ENCODE data around the gene NWD2. TPM values are rescaled to one million over a fixed set of nuclear protein-coding genes. Genes with fewer than 3 reads are reported as not detected.
"Not testable (repeated sequence)": the region's sequence is repeated elsewhere in the genome, so short reads cannot be mapped to it uniquely, and the experiment has no call there.

NWD2 gene
- total RNA-seq, 1 donor from 2014 or later = not detected

DNA sequence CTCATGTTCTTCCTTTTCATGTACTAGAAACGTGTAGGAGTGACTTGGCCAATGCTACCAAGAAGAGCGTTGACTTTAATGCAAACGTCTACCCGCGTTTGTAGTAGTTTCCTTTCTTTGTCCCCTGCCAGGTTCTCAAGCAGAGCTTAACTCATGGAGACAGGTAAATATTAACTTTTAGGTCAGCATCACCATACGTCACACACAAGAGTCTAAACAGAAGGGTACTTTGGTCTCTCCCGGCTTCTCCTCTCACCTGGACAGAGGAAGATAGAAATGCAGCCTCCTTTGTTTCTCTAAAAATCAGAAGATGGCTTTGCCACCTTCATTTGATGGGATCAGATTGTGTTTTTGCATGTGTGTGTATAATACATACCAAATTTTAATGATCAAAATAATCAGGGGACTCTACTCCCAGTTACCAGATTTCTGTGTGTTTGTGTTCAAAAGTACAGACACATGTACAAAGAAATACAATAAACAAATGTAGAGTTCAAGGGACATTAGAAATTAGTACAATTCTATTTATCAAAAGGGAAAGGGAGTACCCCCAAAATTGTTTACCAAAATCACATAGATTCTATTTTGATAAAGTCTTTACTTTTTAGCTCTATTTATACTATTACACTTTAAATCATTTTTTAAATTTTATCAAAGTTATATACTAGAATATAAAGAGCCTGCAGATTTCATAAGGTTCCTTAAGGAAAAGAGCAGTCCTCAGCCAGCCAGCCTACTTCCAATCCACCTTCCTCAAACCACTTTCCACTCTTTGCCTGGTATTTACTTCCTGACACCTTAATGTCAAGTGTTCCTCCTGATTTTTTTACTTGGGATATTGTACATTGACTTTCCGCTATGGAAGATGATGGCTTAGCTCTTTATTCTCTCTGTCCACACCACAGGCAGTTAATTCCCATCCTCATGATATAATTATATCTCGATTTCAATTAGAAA lies 246.1 kb downstream of the NWD2 start:
- intact Hi-C loops (cut with micrococcal nuclease) = no loop called here

DNA sequence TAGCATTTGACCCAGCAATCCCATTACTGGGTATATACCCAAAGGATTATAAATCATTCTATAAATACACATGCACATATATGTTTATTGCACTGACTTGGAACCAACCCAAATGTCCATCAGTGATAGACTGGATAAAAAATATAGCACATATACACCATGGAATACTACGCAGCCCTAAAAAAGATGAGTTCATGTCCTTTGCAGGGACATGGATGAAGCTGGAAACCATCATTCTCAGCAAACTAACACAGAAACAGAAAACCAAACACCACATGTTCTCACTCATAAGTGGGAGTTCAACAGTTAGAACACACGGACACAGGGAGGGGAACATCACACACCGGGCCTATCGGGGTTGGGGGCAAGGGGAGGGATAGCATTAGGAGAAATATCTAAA lies 250.8 kb downstream of the NWD2 start:
- intact Hi-C loops (cut with micrococcal nuclease) = not testable (repeated sequence)

All from T-helper 2 cell treated with Interferon-gamma antibody and Interleukin-4, amounts not matched to agents 100 ng/mL and 5 ng/mL, for 36 hours (primary cell).